Frontal cortex (tissue), 4 donors: ENCODE data around the gene TOPAZ1. TPM values are rescaled to one million over a fixed set of nuclear protein-coding genes. Genes with fewer than 3 reads are reported as not detected.

ENCODE experiments used
- DNase-seq, 2 donors: peaks; one replicate each; pipeline ENCODE4 v3.0.0; 2012; ENCODE audit warnings: low spot score in 2 of 2
- FAIRE-seq: peaks from 2 replicates; lab custom pipeline; 2012; peaks lifted over from hg19 to GRCh38; lab: Jason Lieb, UNC
- total RNA-seq: library from RNA; depleted of rRNA; stranded (reverse); fragments of >200 nt; gene quantifications from one replicate; pipeline ENCODE4 v1.2.3, GENCODE V29; 2014
- donor health status: control.
- donor health status: control.
- donor health status: control.

The TOPAZ1 gene
- total RNA-seq, 1 donor from 2014 or later = under 0.01 TPM

- FAIRE-seq (no peak), DNase-seq (no peak)
These were observed 1.6 kb upstream of the TOPAZ1 start for GRCh38 chr3:44240061-44240460.

- DNase-seq (no peak), FAIRE-seq (no peak)
These were observed 1.0 kb downstream of the TOPAZ1 start for GRCh38 chr3:44242721-44243120.

GRCh38 chr3:44248152-44248551 lies 6.5 kb downstream of the TOPAZ1 start:
- DNase-seq (no peak), FAIRE-seq (no peak)

GRCh38 chr3:44252332-44252959 lies 10.8 kb downstream of the TOPAZ1 start:
- DNase-seq (no peak), FAIRE-seq (no peak)

- FAIRE-seq = no peak
- no peak for DNase-seq
These were observed 17.7 kb downstream of the TOPAZ1 start for GRCh38 chr3:44259404-44259803.

- no peak for FAIRE-seq
These were observed 22.5 kb downstream of the TOPAZ1 start for GRCh38 chr3:44264146-44264545.

GRCh38 chr3:44265815-44266214 lies 24.1 kb downstream of the TOPAZ1 start:
- no peak for FAIRE-seq

More at GRCh38 chr3:44264146-44264545, 22.5 kb downstream of the TOPAZ1 start:
- DNase-seq = no peak

GRCh38 chr3:44272191-44272590 lies 30.5 kb downstream of the TOPAZ1 start:
- FAIRE-seq = no peak
- DNase-seq = no peak

More at GRCh38 chr3:44265815-44266214, 24.1 kb downstream of the TOPAZ1 start:
- no peak for DNase-seq

- DNase-seq (no peak), FAIRE-seq (no peak)
These were observed 36.2 kb downstream of the TOPAZ1 start for GRCh38 chr3:44277925-44278324.

- no peak for DNase-seq
- no peak for FAIRE-seq
These were observed 38.4 kb downstream of the TOPAZ1 start for GRCh38 chr3:44280077-44280476.

GRCh38 chr3:44280631-44281030 lies 38.9 kb downstream of the TOPAZ1 start:
- no peak for FAIRE-seq
- no peak for DNase-seq

- FAIRE-seq (no peak), DNase-seq (no peak)
These were observed 43.3 kb downstream of the TOPAZ1 start for GRCh38 chr3:44284949-44285348.

- DNase-seq = no peak
- FAIRE-seq = no peak
These were observed 48.3 kb downstream of the TOPAZ1 start for GRCh38 chr3:44289882-44290462.

- FAIRE-seq = no peak
- DNase-seq = no peak
These were observed 50.6 kb downstream of the TOPAZ1 start for GRCh38 chr3:44292276-44292675.

GRCh38 chr3:44292947-44293346 lies 51.3 kb downstream of the TOPAZ1 start:
- FAIRE-seq = no peak
- no peak for DNase-seq

- DNase-seq = no peak
- FAIRE-seq = no peak
These were observed 55.6 kb downstream of the TOPAZ1 start for GRCh38 chr3:44297255-44297654.

- no peak for FAIRE-seq
- no peak for DNase-seq
These were observed 60.1 kb downstream of the TOPAZ1 start for GRCh38 chr3:44301746-44302145.

- FAIRE-seq (no peak), DNase-seq (no peak)
These were observed 67.8 kb downstream of the TOPAZ1 start for GRCh38 chr3:44309500-44309899.

- no peak for FAIRE-seq
- no peak for DNase-seq
These were observed 77.2 kb downstream of the TOPAZ1 start for GRCh38 chr3:44318891-44319311.

GRCh38 chr3:44321335-44321734 lies 79.6 kb downstream of the TOPAZ1 start:
- DNase-seq (no peak), FAIRE-seq (no peak)

- DNase-seq = peak in 1 of 2 donors; percentile 32
These were observed 81.8 kb downstream of the TOPAZ1 start for GRCh38 chr3:44323341-44323955.

More at GRCh38 chr3:44323341-44323955, 81.8 kb downstream of the TOPAZ1 start:
- peak; percentile 88 for FAIRE-seq
